Motor neuron (in vitro differentiated cells): ENCODE data around the gene KCNE3. TPM values are rescaled to one million over a fixed set of nuclear protein-coding genes. Genes with fewer than 3 reads are reported as not detected.

ENCODE experiments used
- ATAC-seq, 8 experiments: fragments of 200-7000 bp; cut with Tn5 transposase; replicated peaks in 6 of 8; 2 replicates each; pipeline ENCODE4 v1.8.0; 2021; ENCODE audit warnings: mild to moderate bottlenecking in 8 of 8, moderate library complexity in 8 of 8
- H3K27ac ChIP-seq, 2 donors: fragments of 250-450 bp; sonication (Bioruptor Pico); 2 replicates each; pipeline ENCODE4 v1.9.0; 2021; ENCODE audit warnings: antibody characterized with exemption in 2 of 2, mild to moderate bottlenecking in 2 of 2, moderate library complexity in 1 of 2
- H3K4me1 ChIP-seq, 2 donors: fragments of 250-450 bp; sonication (Bioruptor Pico); replicated peaks in 1 of 2; 2 replicates each; pipeline ENCODE4 v1.6.1; 2021; ENCODE audit warnings: antibody characterized with exemption in 2 of 2, mild to moderate bottlenecking in 2 of 2, moderate library complexity in 1 of 2
- H3K4me3 ChIP-seq, 5 donors: fragments of 250-450 bp; sonication (Bioruptor Pico); 2 replicates each; pipeline ENCODE4 v1.9.0; 2021; ENCODE audit warnings: antibody characterized with exemption in 5 of 5, mild to moderate bottlenecking in 5 of 5, moderate library complexity in 4 of 5
- WGBS, 10 experiments: fragments of 450-650 bp; shearing (Covaris generic); methylation state at CpG; one replicate each; pipeline ENCODE4 v1.0.0; 2022; 5-methylcytosine and 5-hydroxymethylcytosine counted together
- in situ Hi-C, 9 experiments: fragments of 400-800 bp; cut with MboI; loops; one replicate each; pipeline ENCODE4 v1.15.0; 2021; ENCODE audit warnings: low sequenced_read_pairs in 9 of 9, low pct_unique_long_range_greater_than_20kb in 2 of 9; ENCODE audit not compliant: unreplicated experiment in 9 of 9
- total RNA-seq, 8 experiments: library from RNA; unstranded; fragments of 300-600 nt; gene quantifications; 2 replicates each; pipeline versions ENCODE4 v1.2.3 to v1.2.4, GENCODE V29; 2022

The KCNE3 gene
- total RNA-seq, 8 experiments from 2014 or later = 0.24 to 1.8 (median 0.67) TPM; not detected in 2

- no peak overlapping the region for H3K4me3 ChIP-seq
- in situ Hi-C loops = loop anchor here in 1 of 9 experiments (25.0 kb wide), 1 partner anchor 206 kb away; no protein-coding TSS in a partner anchor
- 38 to 100% (median 84%) methylated on average over 2 to 3 of the region's 4 CpGs; no CpG with 5 or more reads in 4 of the 10 experiments for WGBS, 10 experiments
- no peak overlapping the region for H3K27ac ChIP-seq
- no peak for ATAC-seq
- no peaks in the 10 kb centered on the region for H3K4me1 ChIP-seq
These were observed 709 bp upstream of the KCNE3 start for GRCh38 chr11:74468058-74468457.

GRCh38 chr11:74465291-74465708 is 2.0 kb downstream of the KCNE3 start:
- H3K4me1 ChIP-seq = peaks cover 0 to 5% of the 10 kb centered on the region in 2 donors
- H3K4me3 ChIP-seq = no peak overlapping the region
- H3K27ac ChIP-seq = no peak overlapping the region
- WGBS, 10 experiments = 0 to 100% (median 88%) methylated on average over 1 to 2 of the region's 2 CpGs; no CpG with 5 or more reads in 4 of the 10 experiments
- in situ Hi-C loops = loop anchor here in 1 of 9 experiments (25.0 kb wide), 1 partner anchor 203 kb away; no protein-coding TSS in a partner anchor
- peak in 3 of 8 experiments; percentile 33 to 86 (median 53) for ATAC-seq

GRCh38 chr11:74464746-74465145 is 2.6 kb downstream of the KCNE3 start:
- ATAC-seq = no peak
- in situ Hi-C loops = loop anchor here in 1 of 9 experiments (25.0 kb wide), 1 partner anchor 202 kb away; no protein-coding TSS in a partner anchor
- WGBS, 10 experiments = 67 to 71% methylated on average over 1 of the region's 1 CpG; no CpG with 5 or more reads in 8 of the 10 experiments
- H3K4me3 ChIP-seq = no peak overlapping the region
- H3K27ac ChIP-seq = no peak overlapping the region
- H3K4me1 ChIP-seq = peaks cover 0 to 5% of the 10 kb centered on the region in 2 donors

- 40 to 80% methylated on average over 1 of the region's 1 CpG; no CpG with 5 or more reads in 8 of the 10 experiments for WGBS, 10 experiments
- no peak for ATAC-seq
- Histone ChIP-seq H3K4me3 (no peak overlapping the region), H3K4me1 (peaks cover 0 to 5% of the 10 kb centered on the region in 2 donors), H3K27ac (no peak overlapping the region)
- in situ Hi-C loops = loop anchor here in 1 of 9 experiments (25.0 kb wide), 1 partner anchor 201 kb away; no protein-coding TSS in a partner anchor
These were observed 4.1 kb downstream of the KCNE3 start for GRCh38 chr11:74463216-74463615.

- WGBS, 10 experiments = 60 to 100% (median 65%) methylated on average over 1 to 3 of the region's 5 CpGs; no CpG with 5 or more reads in 5 of the 10 experiments
- no peak overlapping the region for H3K27ac ChIP-seq
- in situ Hi-C loops = loop anchor here in 1 of 9 experiments (25.0 kb wide), 1 partner anchor 200 kb away; no protein-coding TSS in a partner anchor
These were observed 4.7 kb downstream of the KCNE3 start for GRCh38 chr11:74462631-74463030.

GRCh38 chr11:74462009-74462408 is 5.3 kb downstream of the KCNE3 start:
- Histone ChIP-seq H3K4me1 (peaks cover 0 to 5% of the 10 kb centered on the region in 2 donors), H3K4me3 (no peak overlapping the region), H3K27ac (no peak overlapping the region)
- 38 to 83% (median 70%) methylated on average over 1 to 2 of the region's 2 CpGs; no CpG with 5 or more reads in 3 of the 10 experiments for WGBS, 10 experiments
- in situ Hi-C loops = loop anchor here in 1 of 9 experiments (25.0 kb wide), 1 partner anchor 200 kb away; no protein-coding TSS in a partner anchor
- ATAC-seq = peak in 4 of 8 experiments; percentile 25 to 84 (median 63)

More at GRCh38 chr11:74462631-74463030, 4.7 kb downstream of the KCNE3 start:
- Histone ChIP-seq H3K4me3 (no peak overlapping the region), H3K4me1 (peaks cover 0 to 5% of the 10 kb centered on the region in 2 donors)
- no peak for ATAC-seq

- Histone ChIP-seq H3K4me1 (peaks cover 0 to 5% of the 10 kb centered on the region in 2 donors), H3K4me3 (no peak overlapping the region), H3K27ac (no peak overlapping the region)
- no peak for ATAC-seq
- 30 to 96% (median 64%) methylated on average over 1 to 2 of the region's 2 CpGs; no CpG with 5 or more reads in 1 of the 10 experiments for WGBS, 10 experiments
- in situ Hi-C loops = loop anchor here in 1 of 9 experiments (25.0 kb wide), 1 partner anchor 198 kb away; no protein-coding TSS in a partner anchor
These were observed 6.7 kb downstream of the KCNE3 start for GRCh38 chr11:74460481-74461154.

GRCh38 chr11:74460065-74460464 is 7.3 kb downstream of the KCNE3 start:
- Histone ChIP-seq H3K4me3 (no peak overlapping the region), H3K4me1 (peaks cover 0 to 5% of the 10 kb centered on the region in 2 donors), H3K27ac (no peak overlapping the region)
- in situ Hi-C loops = loop anchor here in 1 of 9 experiments (25.0 kb wide), 1 partner anchor 198 kb away; no protein-coding TSS in a partner anchor
- WGBS, 10 experiments = 20 to 80% (median 60%) methylated on average over 1 to 3 of the region's 4 CpGs; no CpG with 5 or more reads in 1 of the 10 experiments
- ATAC-seq = no peak

- H3K27ac ChIP-seq = no peak overlapping the region
- in situ Hi-C loops = loop anchor here in 4 of 9 experiments (10.0 to 25.0 kb wide), 4 partner anchors 105 to 205 kb away; no protein-coding TSS in a partner anchor
- ATAC-seq = no peak
- peaks cover 0 to 5% of the 10 kb centered on the region in 2 donors for H3K4me1 ChIP-seq
- H3K4me3 ChIP-seq = no peak overlapping the region
- 0 to 17% (median 0%) methylated on average over 1 of the region's 1 CpG; no CpG with 5 or more reads in 6 of the 10 experiments for WGBS, 10 experiments
These were observed 7.8 kb downstream of the KCNE3 start for GRCh38 chr11:74459584-74459983.

- no peak for ATAC-seq
- Histone ChIP-seq H3K27ac (no peak overlapping the region), H3K4me1 (peaks cover 0 to 5% of the 10 kb centered on the region in 2 donors), H3K4me3 (no peak overlapping the region)
- in situ Hi-C loops = loop anchor here in 4 of 9 experiments (10.0 to 25.0 kb wide), 4 partner anchors 107 to 203 kb away; no protein-coding TSS in a partner anchor
- WGBS, 10 experiments = 20 to 72% (median 53%) methylated on average over 1 to 5 of the region's 6 CpGs; no CpG with 5 or more reads in 5 of the 10 experiments
These were observed 10.0 kb downstream of the KCNE3 start for GRCh38 chr11:74457356-74457755.

GRCh38 chr11:74453373-74453975 is 13.9 kb downstream of the KCNE3 start:
- Histone ChIP-seq H3K4me3 (no peak overlapping the region), H3K4me1 (no peaks in the 10 kb centered on the region), H3K27ac (no peak overlapping the region)
- 28 to 53% (median 39%) methylated on average over 2 to 9 of the region's 10 CpGs; no CpG with 5 or more reads in 1 of the 10 experiments for WGBS, 10 experiments
- ATAC-seq = peak in 4 of 8 experiments; percentile 23 to 72 (median 64)
- in situ Hi-C loops = loop anchor here in 4 of 9 experiments (10.0 to 25.0 kb wide), 4 partner anchors 111 to 199 kb away; no protein-coding TSS in a partner anchor

- H3K27ac ChIP-seq = no peak overlapping the region
- no peak for ATAC-seq
- in situ Hi-C loops = loop anchor here in 4 of 9 experiments (10.0 to 25.0 kb wide), 4 partner anchors 112 to 198 kb away; no protein-coding TSS in a partner anchor
- 20 to 80% (median 46%) methylated on average over 1 to 2 of the region's 3 CpGs; no CpG with 5 or more reads in 6 of the 10 experiments for WGBS, 10 experiments
- no peaks in the 10 kb centered on the region for H3K4me1 ChIP-seq
- no peak overlapping the region for H3K4me3 ChIP-seq
These were observed 15.0 kb downstream of the KCNE3 start for GRCh38 chr11:74452366-74452765.
